HG02759 (cell line): ENCODE data around the gene CSTB.

ENCODE experiments used
- ATAC-seq: cut with Tn5 transposase; IDR thresholded peaks from one replicate; pipeline ENCODE4 v1.9.1; 2021; ENCODE audit warnings: mild to moderate bottlenecking, moderate library complexity; ENCODE audit not compliant: unreplicated experiment

Gene CSTB

GRCh38 chr21:43769325-43769958, 6.7 kb downstream of the CSTB start:
- ATAC-seq, result no peak

DNA sequence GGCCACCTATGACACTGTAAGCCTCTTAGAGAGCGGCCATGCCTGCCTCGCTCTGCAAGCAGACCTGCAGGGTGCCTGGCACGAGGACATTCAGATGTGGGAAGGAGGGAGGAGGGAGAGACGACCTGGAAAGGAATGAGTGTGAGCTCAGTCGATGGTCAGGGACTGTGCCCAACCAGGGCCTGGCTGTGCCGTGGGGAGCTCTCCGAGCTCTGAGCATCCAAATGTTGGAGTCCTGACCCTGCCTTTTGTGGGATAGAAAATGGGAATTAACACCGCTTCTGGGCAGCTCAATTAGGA, 7.3 kb downstream of the CSTB start:
- no peak for ATAC-seq

DNA sequence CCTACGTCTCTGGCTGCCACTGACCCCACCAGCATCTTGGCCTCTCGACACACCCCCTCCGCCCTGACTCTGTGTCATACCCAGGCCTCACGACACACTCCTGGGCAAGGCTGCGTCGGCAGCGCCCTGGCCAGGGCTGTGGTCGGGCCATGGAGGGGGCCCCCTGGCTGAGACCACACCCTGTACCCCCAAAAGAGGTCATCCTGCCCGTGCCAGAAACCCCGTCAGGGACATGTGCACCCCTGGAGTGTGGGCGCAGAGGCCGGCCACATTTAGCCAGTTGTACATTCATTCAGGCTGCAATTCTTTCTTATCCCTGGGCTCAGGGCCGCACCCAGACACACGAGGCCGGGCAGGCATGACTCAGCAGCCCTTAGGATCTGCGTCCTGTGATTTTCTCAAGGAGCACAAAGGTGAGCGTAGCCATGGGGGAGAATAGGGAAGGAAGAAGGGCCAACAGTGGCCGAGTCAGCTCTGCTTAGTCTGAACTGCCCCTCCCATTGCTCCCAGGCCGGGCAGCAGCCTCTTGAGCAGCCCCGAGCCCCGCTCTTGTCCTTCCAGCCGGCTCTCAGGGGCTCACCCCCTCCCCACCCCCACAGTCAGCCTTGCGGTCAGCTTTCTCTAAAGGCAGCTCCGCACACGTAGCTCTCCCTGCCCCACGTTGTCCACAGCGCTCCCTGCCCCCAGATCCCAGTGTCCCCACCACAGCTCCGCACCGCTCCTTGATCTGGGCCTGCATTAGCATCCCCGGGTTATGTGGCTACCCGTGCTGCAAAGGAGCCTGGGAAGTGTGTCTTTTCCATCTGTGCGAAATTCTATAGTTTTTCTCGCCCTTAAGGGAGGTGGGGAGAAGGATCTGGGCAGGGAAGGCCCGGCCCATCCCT, 7.9 kb downstream of the CSTB start:
- ATAC-seq, result no peak

DNA sequence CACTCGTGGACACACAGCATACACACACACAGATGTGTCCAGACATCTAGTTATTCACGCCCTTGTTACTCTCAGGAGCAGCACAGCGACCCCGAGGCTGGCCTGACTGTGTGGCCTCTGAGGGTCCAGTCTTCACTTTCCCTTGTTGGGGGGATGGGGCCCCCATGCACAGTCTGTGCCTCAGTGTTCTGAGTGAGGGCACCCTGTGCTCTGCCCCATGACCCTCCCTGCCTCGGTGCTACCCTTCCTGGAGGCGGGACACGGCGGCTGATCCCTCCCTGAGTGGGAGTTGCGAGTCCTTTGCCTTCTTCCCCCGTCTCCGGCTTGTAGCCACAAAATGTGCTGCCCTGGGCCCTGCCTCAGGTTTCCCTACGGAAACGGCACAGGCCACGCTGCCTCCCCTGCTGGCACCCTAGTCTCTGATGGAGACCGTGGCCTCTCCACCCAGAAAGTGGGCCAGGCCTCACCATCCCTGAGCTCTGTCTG, 8.6 kb downstream of the CSTB start:
- ATAC-seq, result no peak

GRCh38 chr21:43766734-43767497, 9.2 kb downstream of the CSTB start:
- ATAC-seq, result no peak

- ATAC-seq, result no peak
Measured at GRCh38 chr21:43764576-43765495, 11.3 kb downstream of the CSTB start.

GRCh38 chr21:43763901-43764523, 12.1 kb downstream of the CSTB start:
- ATAC-seq, result no peak

DNA sequence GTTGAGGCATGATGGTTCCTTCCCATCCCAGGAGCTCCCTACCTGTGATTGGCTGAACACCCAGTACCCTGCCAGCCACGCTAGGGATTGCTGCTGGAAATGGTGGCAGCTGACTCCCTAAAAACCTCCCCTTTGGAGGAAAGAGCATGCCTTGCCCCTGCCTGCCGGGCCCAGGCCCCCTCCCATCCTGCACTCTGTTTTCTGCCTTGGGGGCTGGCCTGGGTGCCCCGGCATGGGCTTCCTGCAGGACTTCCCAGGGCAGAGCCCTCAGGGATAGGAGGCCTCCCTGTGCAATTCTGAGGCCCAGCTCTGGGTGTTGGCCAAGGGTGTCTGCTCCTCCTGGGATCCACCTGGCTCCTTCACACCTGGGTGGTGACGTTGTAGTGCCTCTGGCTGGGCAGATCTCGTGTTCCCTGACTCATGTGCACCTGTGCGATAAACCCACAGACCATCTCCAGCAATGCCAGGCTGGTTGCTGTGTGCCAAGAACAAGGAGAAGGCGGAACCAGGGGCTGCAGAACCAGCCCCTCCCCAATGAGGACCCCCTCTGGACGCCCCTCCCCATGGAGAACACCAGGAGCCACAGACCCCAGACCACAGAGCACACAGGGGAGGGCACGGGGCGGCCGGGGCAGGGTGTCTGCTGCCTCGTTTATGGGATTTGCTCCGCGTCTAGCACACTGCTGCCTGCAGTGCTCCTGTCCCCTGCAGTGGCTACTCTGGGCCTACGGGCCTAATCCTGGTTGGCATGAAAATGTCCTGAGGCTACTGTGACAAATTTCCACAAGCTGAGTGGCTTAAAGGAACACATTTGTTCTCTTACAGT, 13.6 kb downstream of the CSTB start:
- ATAC-seq, result no peak

DNA sequence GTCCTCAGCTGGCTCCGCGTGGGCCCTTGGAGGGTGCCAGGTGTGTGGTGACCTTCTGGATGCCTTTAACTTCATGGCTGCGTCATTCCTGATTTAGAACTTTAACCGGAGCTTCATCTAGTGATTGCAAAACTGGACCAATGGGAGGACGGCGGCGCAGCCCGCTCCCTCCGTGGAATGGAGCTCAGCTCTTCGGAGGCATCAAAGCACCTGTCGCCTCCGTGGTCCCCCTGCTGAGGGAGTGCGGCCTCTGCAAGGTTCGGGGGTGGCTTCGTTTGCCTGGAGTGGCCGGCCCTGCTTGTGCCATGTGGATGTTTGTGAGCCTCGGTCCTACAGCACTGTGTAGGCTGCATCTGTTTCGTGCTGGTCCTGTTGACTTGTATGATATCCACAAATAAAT, 14.2 kb downstream of the CSTB start:
- no peak for ATAC-seq

DNA sequence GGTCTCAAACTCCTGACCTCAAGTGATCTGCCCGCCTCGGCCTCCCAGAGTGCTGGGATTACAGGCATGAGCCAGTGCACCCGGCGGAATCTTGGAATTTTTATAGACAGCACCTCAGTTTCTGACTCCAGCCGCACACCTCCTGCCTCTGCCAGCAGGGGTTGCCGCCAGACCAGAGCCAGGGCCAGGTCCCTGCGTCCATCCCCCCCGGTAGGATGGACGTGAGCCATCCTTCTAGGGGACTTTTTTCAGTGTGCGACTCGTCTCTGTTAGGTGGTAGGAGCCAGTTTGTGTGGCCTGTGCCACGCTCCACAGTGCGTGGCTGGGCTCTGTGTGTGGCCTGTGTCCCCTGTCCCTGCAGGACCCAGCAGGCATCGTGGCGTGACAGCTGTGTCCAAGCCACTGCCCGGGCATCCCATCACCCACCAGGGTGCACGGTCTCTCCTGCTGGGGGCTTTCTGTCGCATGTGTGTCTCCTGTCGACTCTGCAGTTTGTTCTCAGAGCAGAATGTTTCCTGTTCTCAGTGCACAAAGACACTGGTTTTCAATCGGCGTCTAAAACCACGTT, 15.6 kb downstream of the CSTB start:
- no peak for ATAC-seq

- no peak for ATAC-seq
Measured at GRCh38 chr21:43759651-43760050, 16.5 kb downstream of the CSTB start.

DNA sequence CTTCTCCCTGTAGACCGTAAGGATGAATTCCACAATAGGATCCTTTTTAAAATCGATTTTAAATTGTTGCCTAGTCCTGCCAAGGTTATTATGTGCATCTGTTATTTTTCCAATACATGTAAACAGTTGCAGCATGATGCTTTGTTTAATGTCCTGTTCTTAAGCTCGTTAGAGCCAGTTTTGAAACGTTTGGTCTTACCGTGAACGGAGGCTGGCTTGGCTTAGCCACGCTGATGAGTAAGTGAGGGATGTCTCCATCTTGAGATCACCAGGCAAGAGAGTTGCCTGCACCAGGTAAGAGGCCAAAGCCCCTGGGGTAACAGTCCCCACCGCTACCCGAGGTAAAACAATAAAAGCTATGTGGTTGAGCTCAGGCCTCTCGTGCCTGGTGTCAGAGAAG, 17.3 kb downstream of the CSTB start:
- no peak for ATAC-seq

- ATAC-seq, result no peak
Measured at GRCh38 chr21:43758111-43758641, 17.9 kb downstream of the CSTB start.

DNA sequence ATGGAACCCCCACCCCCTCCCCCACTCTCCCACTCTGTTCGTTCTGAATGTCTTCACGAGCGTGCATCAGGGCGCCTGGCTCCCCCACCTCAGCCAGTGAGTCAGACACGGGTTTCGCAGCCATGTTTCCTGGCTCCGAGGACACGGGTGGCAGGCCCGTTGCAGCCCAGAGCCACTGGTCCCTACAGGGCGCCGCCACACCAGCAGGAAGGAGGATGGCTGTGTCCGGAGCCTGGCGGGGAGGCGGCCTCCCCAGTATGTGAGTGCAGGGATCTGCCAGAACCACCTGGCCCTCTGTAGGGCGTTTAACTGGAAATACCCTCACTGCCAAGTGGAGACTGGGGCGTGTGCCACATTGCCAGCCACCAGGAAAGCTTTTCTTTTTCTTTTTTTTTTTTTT, 18.5 kb downstream of the CSTB start:
- ATAC-seq, result no peak

GRCh38 chr21:43755820-43756594, 20.1 kb downstream of the CSTB start:
- no peak for ATAC-seq

DNA sequence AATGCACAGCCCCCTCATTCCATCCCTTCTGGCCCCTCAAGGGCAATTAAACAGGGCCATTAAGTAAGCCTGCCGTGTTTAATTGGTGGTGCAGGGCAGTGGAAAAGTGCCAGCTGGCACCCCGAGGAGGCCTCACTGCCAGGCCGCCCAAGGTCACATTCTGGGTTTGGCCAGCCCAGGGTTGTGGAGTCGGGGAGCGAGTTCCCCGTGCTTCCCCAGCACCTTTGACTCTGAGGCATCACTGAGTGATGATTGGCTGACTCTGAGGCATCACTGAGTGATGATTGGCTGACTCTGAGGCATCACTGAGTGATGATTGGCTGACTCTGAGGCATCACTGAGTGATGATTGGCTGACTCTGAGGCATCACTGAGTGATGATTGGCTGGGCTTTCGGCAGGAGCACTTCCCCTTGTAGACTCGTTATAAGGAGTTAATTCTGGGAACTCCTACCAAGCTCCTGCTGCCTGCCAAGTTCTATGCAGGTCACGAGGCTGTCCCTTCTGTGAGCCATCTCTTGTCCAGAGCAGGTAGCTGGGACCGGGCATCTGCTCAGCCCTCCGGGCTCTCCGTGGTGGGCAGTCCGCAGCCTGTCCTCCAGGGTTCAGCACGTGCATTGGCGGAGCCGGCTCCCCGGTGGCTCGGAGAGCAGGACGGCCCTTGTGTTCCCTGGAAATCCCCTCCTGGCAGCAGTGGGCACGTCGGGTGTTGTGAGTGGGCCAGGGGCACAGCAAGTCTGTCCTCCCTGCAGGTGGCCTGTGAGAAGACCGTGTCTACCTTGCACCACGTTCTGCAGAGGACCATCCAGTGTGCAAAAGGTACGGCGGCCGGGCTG, 20.9 kb downstream of the CSTB start:
- no peak for ATAC-seq

DNA sequence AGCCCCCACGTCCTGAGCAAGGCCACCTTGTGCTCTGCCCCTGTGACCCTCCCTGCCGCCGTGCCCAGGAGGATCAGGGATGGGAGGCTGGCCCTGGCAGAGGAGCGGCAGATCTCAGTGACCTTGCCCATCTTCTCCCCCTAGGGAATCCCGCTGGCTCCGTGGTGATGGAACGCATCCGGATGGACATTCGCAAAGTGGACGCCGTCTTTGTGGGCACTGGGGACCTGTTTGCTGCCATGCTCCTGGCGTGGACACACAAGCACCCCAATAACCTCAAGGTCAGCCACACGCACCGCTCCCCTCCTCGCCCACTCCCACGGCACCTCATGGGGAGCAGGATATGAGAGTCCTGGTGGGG, 22.7 kb downstream of the CSTB start:
- no peak for ATAC-seq
